GM10248 (cell line): Measurements from ENCODE around the gene RASGRP3.

ENCODE experiments used
- CTCF ChIA-PET: fragments of 300-600 bp; sonication (Branson Sonifier 250); formaldehyde crosslinking; extraction: SDS; loops from one replicate; lab custom pipeline; 2021; ENCODE audit warnings: antibody characterized with exemption; lab: Yijun Ruan, JAX
- POLR2A ChIA-PET: fragments of 350-650 bp; sonication (Branson Sonifier 250); formaldehyde crosslinking; extraction: SDS; loops from one replicate; lab custom pipeline; 2020; ENCODE audit warnings: antibody characterized with exemption; lab: Yijun Ruan, JAX
- DNase-seq: peaks from one replicate; pipeline ENCODE4 v3.0.0; 2012; ENCODE audit errors: extremely low spot score
- TF ChIP-seq, protein P1 (sequence below): IDR thresholded peaks from 2 replicates; pipeline ENCODE4 v1.5.1; 2012; ENCODE audit warnings: mild to moderate bottlenecking, low read depth; ENCODE audit errors: extremely low read depth, missing control alignments, control extremely low read depth

Gene RASGRP3

DNA sequence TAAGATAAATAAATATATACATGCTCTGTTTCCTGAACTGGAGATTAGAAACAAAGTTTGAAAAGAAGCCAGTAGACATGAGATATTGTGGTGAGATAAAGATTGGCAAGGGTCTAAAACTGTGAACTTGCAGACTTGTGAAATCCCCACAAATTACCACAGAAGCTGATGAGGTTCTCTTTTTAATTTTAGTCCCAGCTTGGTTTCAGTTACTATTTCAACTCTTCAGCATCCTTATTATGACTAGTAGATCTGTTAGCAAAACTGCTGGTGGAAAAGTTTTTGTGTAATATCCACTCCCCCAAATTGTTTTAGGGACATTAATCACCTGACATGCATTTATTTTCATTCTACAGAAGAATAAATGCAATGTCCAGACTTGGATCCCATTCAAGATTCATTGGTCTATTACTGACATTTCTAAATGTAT is 20.8 kb downstream of the RASGRP3 start:
- ChIA-PET POLR2A (interaction anchor here (0.6 to 2.2 kb wide), 3 partner anchors 13 to 21 kb away, joined by 3 to 5 read pairs (median 5); partner anchors contain the start of gene RASGRP3), CTCF (interaction anchor here (1.0 kb wide), 1 partner anchor 21 kb away, joined by 3 read pairs; the partner anchor contains the start of gene RASGRP3)
- peak; percentile 47 for DNase-seq
- TF ChIP-seq, protein P1, sequence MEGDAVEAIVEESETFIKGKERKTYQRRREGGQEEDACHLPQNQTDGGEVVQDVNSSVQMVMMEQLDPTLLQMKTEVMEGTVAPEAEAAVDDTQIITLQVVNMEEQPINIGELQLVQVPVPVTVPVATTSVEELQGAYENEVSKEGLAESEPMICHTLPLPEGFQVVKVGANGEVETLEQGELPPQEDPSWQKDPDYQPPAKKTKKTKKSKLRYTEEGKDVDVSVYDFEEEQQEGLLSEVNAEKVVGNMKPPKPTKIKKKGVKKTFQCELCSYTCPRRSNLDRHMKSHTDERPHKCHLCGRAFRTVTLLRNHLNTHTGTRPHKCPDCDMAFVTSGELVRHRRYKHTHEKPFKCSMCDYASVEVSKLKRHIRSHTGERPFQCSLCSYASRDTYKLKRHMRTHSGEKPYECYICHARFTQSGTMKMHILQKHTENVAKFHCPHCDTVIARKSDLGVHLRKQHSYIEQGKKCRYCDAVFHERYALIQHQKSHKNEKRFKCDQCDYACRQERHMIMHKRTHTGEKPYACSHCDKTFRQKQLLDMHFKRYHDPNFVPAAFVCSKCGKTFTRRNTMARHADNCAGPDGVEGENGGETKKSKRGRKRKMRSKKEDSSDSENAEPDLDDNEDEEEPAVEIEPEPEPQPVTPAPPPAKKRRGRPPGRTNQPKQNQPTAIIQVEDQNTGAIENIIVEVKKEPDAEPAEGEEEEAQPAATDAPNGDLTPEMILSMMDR: no peak

DNA sequence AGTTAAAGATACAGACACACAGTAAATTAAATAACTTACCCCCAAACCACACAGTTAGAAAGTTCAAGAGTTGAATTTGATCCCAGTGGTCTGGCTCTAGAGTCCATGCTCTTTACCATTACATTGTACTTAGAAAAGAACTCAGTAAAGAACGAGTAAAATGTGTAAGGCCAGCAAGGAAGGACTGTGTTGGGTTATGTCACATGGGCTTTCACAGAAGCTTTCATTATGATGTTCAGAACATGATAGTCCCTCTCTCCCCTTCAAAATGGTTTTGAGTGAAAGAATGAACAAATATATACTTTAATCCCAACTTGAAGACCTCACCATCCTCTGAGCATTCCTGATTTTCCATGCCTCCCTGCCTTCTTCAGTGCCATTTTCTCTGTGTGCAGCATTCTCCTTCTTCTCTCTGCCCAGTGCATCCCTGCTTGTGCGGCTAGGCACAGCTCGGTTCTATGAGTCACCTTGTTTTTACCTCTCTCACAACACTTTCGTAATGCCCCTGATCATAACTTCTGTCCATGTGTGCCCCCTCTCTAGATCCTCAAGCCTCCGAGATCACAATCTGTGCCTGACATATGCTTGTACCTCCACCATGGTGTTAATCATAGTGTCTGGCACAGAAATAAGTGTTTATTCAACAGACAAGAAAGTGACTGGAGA is 22.0 kb downstream of the RASGRP3 start:
- DNase-seq: no peak
- ChIA-PET CTCF (no interaction called here), POLR2A (interaction anchor here (2.2 kb wide), 1 partner anchor 22 kb away, joined by 5 read pairs; the partner anchor contains the start of gene RASGRP3)
- TF ChIP-seq, protein P1: no peak

DNA sequence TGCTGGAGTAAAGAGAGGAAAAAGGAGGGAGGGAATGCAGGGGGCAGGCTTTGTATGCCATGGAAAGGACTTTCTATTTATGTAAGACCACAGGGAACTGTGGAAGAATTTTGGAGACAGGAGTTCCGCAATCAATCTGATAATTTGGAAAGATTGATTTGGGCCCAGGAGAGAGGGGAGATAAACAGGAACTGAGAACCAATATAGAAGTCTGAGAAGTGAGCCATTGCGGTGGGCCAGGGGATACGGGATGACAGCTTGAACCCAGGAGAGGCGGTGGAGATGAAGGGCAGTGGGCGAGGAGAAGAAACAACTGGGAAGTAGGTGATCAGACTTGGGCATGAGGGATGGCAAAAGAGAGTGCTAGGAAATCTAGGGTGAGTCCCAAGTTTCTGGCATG is 23.7 kb downstream of the RASGRP3 start:
- TF ChIP-seq, protein P1: no peak
- ChIA-PET CTCF (interaction anchor here (1.3 kb wide), 1 partner anchor 8 kb away, joined by 3 read pairs; no protein-coding TSS in a partner anchor), POLR2A (no interaction called here)
- DNase-seq: no peak

DNA sequence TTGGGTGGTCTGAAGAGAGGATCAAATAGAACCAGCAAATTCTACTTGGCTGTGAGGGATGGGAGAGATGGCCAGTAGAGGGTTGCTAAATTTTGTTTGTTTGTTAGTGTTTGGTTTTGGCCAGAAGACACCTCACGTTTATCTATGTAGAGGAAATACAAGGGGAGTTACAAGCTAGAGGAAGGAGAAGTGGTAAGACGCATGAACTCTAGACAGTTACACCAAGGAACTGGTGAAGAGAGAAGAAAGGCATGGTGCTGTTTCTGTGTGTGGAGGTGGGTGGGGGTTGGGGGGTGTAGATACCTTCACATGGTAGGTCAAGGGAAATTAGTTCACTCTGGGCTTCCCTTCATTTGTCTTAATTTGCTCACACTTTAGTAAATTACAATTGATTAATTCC is 25.6 kb downstream of the RASGRP3 start:
- no peak for DNase-seq
- ChIA-PET POLR2A (interaction anchor here (0.9 kb wide), 1 partner anchor 26 kb away, joined by 4 read pairs; the partner anchor contains the start of gene RASGRP3), CTCF (interaction anchor here (0.9 to 1.7 kb wide), 4 partner anchors 8 to 26 kb away, joined by 3 to 5 read pairs (median 4); partner anchors contain the start of gene RASGRP3)
- TF ChIP-seq, protein P1: no peak

DNA sequence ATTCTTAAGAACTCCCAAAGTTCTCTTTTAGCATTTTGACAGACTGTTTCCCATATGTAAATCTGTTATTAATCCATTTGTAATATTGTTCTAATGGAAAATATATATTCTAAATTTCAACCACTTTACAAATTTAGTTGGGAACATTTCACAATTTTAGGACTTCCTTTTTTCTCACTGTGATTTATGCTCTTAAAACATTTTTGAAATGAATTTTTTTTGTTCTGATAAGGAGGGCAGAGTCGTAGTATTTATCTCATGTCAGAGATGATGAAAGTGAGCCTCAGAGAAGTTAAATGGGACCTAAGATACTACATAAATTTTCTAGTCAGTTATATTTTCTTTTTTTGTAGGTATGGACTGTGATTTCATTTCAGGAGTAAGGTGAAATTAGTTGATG is 26.6 kb downstream of the RASGRP3 start:
- ChIA-PET CTCF (interaction anchor here (1.4 to 1.7 kb wide), 4 partner anchors 9 to 27 kb away, joined by 4 to 5 read pairs (median 4); partner anchors contain the start of gene RASGRP3), POLR2A (no interaction called here)
- no peak for DNase-seq
- TF ChIP-seq, protein P1: no peak

DNA sequence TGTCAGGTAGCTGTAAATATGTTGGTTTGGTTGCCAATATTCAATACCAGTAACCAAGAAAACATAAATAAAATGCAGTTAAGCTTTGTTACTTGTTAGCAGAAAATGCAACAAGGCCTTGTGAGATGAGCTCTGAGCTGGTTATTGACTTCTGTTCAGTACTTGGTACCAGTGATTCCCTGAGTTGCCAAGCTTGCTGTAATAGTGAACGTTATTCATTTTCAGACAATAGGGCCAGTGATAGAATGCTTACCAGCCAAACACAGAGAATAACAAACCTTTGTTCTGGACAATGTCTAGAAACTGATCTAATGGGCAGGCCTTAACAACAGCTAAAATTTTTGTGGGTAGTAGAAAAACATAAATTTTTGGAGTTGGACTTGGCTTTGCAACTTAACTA is 29.5 kb downstream of the RASGRP3 start:
- TF ChIP-seq, protein P1: no peak
- no peak for DNase-seq
- ChIA-PET CTCF (interaction anchor here (0.6 to 0.9 kb wide), 3 partner anchors 18 to 78 kb away, joined by 3 read pairs; no protein-coding TSS in a partner anchor), POLR2A (interaction anchor here (0.6 kb wide), 1 partner anchor 44 kb away, joined by 7 read pairs; no protein-coding TSS in a partner anchor)
